GM23248 (cell line): ENCODE data around the gene COPS3.
"Not testable (repeated sequence)": the region's sequence is repeated elsewhere in the genome, so short reads cannot be mapped to it uniquely, and the experiment has no call there.

ENCODE experiments used
- EZH2 ChIP-seq: fragments of 200-600 bp; sonication (generic); IDR thresholded peaks from 2 replicates; pipeline ENCODE4 v1.6.1; 2018; ENCODE audit warnings: antibody characterized with exemption, mild to moderate bottlenecking; ENCODE audit not compliant: insufficient read depth, poor library complexity, severe bottlenecking
- EZH2phosphoT487 ChIP-seq: fragments of 200-600 bp; sonication (generic); IDR thresholded peaks from 2 replicates; pipeline ENCODE4 v1.6.1; 2018; ENCODE audit warnings: antibody characterized with exemption, moderate library complexity, mild to moderate bottlenecking, low read depth; ENCODE audit not compliant: insufficient read depth

DNA sequence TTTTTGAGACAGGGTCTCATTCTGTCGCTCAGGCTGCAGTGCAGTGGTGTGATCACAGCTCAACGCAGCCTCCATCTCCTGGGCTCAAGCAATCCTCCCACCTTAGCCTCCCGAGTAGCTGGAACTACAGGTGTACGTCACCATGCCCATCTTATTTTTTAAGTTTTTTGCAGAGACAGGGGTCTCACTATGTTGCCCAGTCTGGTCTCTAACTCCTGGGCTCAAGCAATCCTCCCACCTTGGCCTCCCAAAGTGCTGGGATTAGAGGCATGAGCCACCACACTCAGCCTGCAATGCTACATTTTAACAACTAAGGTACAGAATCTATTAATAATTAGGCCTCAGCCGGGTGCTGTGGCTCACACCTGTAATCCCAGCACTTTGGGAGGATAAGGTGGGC lies 3.6 kb downstream of the COPS3 start:
- not testable (repeated sequence) for TF ChIP-seq EZH2, EZH2phosphoT487
